Measurements from ENCODE around the gene COMMD8. TPM values are rescaled to one million over a fixed set of nuclear protein-coding genes. Genes with fewer than 3 reads are reported as not detected.

The COMMD8 gene
- total RNA-seq, 1 donor from 2014 or later = 15.8 TPM

DNA sequence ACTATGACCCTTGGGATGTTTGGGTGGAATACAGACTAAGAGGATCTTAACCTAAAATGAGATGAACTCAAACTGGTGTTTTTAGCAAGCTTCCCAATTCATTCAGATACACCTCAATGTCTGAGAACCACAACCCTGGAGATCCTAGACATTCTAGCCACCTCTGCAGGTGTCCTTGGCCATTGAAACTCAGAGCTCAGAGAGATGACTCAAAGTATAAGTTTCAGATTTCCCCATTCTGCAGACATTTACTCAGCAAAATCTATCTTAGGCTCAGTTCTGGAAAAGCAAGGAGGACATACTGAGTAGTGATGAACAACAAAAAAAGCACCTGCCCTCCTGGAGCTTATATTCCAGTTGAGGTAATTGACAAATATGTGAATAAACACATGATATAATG is 47.8 kb downstream of the COMMD8 start:
- H3K27ac Mint-ChIP-seq = no peak overlapping the region
- DNase-seq (ENCODE audit: low spot score) = no peak
- no peaks in the 10 kb centered on the region for H3K36me3 Mint-ChIP-seq (ENCODE audit: low read depth)
- intact Hi-C loops (cut with micrococcal nuclease) = no loop called here
- no peaks in the 10 kb centered on the region for H3K9me3 Mint-ChIP-seq
- no peaks in the 10 kb centered on the region for H3K27me3 Mint-ChIP-seq (ENCODE audit: insufficient read depth)
- no peak overlapping the region for H3K4me3 Mint-ChIP-seq
- H3K4me1 Mint-ChIP-seq (ENCODE audit: low read depth) = no peaks in the 10 kb centered on the region

DNA sequence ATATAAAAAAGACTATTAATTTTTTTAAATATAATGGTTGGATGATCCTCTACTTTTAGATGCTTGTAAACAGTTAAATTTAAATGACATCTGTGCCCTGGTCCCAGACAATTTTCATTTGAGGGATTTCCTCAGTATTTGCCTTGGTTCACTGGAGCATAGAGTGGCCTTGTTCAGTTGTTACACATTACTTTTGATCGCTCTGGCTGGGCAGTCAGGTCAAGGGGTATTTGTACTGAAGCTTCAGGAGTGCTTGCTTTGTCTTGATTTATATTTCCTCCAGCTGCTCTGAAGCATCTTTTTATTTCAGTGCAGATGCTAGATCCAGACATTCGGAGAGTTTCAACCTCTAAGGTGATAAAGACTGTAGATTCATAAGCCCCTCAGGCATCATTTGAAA is 50.0 kb downstream of the COMMD8 start:
- H3K4me1 Mint-ChIP-seq (ENCODE audit: low read depth) = no peaks in the 10 kb centered on the region
- no peaks in the 10 kb centered on the region for H3K9me3 Mint-ChIP-seq
- no peaks in the 10 kb centered on the region for H3K27me3 Mint-ChIP-seq (ENCODE audit: insufficient read depth)
- intact Hi-C loops (cut with micrococcal nuclease) = no loop called here
- no peak overlapping the region for H3K27ac Mint-ChIP-seq
- no peaks in the 10 kb centered on the region for H3K36me3 Mint-ChIP-seq (ENCODE audit: low read depth)
- DNase-seq (ENCODE audit: low spot score) = no peak
- H3K4me3 Mint-ChIP-seq = no peak overlapping the region

DNA sequence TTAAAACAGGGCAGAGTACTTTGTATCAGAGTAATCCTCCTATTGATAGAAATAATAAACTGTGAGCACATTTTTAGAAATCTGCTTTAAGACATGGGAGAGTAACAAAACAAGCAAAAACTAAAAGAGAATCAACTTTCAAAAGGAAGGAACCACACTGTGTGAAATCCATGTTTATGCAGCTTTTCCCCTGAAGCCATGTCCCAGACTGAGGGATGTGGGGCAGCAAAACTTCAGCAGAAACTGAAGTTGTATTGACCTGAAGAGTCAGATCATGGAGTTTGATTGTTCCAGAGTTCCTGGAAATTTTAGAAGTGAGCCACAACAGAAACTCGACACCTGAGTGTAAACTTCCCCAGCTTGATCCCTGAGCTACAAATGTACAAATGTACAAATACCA is 53.2 kb downstream of the COMMD8 start:
- no peaks in the 10 kb centered on the region for H3K36me3 Mint-ChIP-seq (ENCODE audit: low read depth)
- H3K9me3 Mint-ChIP-seq = no peaks in the 10 kb centered on the region
- no peaks in the 10 kb centered on the region for H3K4me1 Mint-ChIP-seq (ENCODE audit: low read depth)
- intact Hi-C loops (cut with micrococcal nuclease) = no loop called here
- no peak for DNase-seq (ENCODE audit: low spot score)
- H3K4me3 Mint-ChIP-seq = no peak overlapping the region
- no peak overlapping the region for H3K27ac Mint-ChIP-seq
- H3K27me3 Mint-ChIP-seq (ENCODE audit: insufficient read depth) = no peaks in the 10 kb centered on the region

DNA sequence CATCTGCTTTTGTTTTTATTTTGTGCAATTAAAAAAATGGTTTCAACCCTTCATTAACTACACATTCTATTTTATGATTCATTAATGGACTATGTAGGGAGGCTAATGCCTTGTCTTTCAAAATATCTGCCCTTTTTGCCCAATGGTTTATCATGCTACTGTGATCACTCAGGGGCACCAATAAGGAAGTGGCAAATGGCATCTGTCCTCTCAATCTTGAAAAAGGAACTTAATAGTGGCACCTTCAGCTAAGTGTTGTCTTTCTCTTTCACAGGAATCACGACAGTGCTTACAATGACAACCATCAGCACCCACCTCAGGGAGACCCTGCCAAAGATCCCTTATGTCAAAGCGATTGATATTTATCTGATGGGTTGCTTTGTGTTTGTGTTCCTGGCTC is 57.1 kb downstream of the COMMD8 start:
- Mint-ChIP-seq H3K36me3 (ENCODE audit: low read depth) (no peaks in the 10 kb centered on the region), H3K27me3 (ENCODE audit: insufficient read depth) (peaks cover 2% of the 10 kb centered on the region), H3K27ac (no peak overlapping the region), H3K9me3 (no peaks in the 10 kb centered on the region), H3K4me1 (ENCODE audit: low read depth) (no peaks in the 10 kb centered on the region), H3K4me3 (no peak overlapping the region)
- intact Hi-C loops (cut with micrococcal nuclease) = no loop called here
- DNase-seq (ENCODE audit: low spot score) = no peak

Other genes with a start within 250 kb of the COMMD8 start
- gene ATP10D, start 21.6 kb upstream of the COMMD8 start, total RNA-seq = 1.6 and 1.9 TPM in 2 replicates

All from activated T-helper 1 cell treated with anti-CD3 and anti-CD28 coated beads, Interleukin-12 subunit alpha, Interleukin-12 subunit beta, Interleukin-2, Interleukin-4 antibody, amounts not matched to agents 30 ng/mL and 10 ng/mL and 1 ng/mL, durations not matched to agents 14 hours and 24 hours and 36 hours (primary cell).